IMR-90 (cell line): ENCODE data around the gene SGO2. TPM values are rescaled to one million over a fixed set of nuclear protein-coding genes. Genes with fewer than 3 reads are reported as not detected.

Experiments used
- ATAC-seq: fragments of 200-7000 bp; cut with Tn5 transposase; 2 replicates; pipeline ENCODE4 v1.9.1; 2020; ENCODE audit warnings: low read depth, mild to moderate bottlenecking, moderate library complexity
- BruUV-seq: library from RNA; stranded (reverse); fragments of 400-500 nt; replicated peaks from 2 replicates; lab custom pipeline; 2021; lab: Mats Ljungman, UMichigan
- CTCF ChIA-PET: fragments of 300-600 bp; formaldehyde crosslinking; extraction: SDS; loops from one replicate; lab custom pipeline; 2021; ENCODE audit warnings: antibody characterized with exemption; lab: Yijun Ruan, JAX
- POLR2A ChIA-PET: fragments of 300-600 bp; sonication (Branson Sonifier 250); formaldehyde crosslinking; loops from one replicate; lab custom pipeline; 2022; ENCODE audit warnings: antibody characterized with exemption; ENCODE audit not compliant: unreplicated experiment; lab: Charles Lee
- DNase-seq: peaks from one replicate; pipeline ENCODE4 v3.0.0; 2013
- H2AFZ ChIP-seq: replicated peaks from 2 replicates; pipeline ENCODE3; 2013; ENCODE audit warnings: low read length, mild to moderate bottlenecking; ENCODE audit not compliant: poor library complexity
- H2AK5ac ChIP-seq: 2 replicates; pipeline ENCODE4 v1.6.1; 2013; ENCODE audit warnings: low read depth, low read length, inconsistent platforms
- H2AK9ac ChIP-seq: replicated peaks from 2 replicates; pipeline ENCODE3; 2013; ENCODE audit warnings: mild to moderate bottlenecking, low read depth, low read length, moderate library complexity; ENCODE audit not compliant: poor library complexity
- H2BK120ac ChIP-seq: 2 replicates; pipeline ENCODE4 v1.6.1; 2013; ENCODE audit warnings: low read depth, low read length, inconsistent platforms
- H2BK15ac ChIP-seq: 3 replicates; pipeline ENCODE4 v1.6.1; 2013; ENCODE audit warnings: low read depth, low read length, inconsistent platforms
- H2BK20ac ChIP-seq: 2 replicates; pipeline ENCODE4 v1.6.1; 2013; ENCODE audit warnings: low read depth, mild to moderate bottlenecking, inconsistent platforms, low read length, moderate library complexity
- H2BK5ac ChIP-seq: 2 replicates; pipeline ENCODE4 v1.6.1; 2013; ENCODE audit warnings: mild to moderate bottlenecking, low read depth, low read length, inconsistent platforms; ENCODE audit not compliant: poor library complexity, severe bottlenecking
- H3K14ac ChIP-seq: replicated peaks from 2 replicates; pipeline ENCODE4 v1.6.1; 2013; ENCODE audit warnings: low read depth, low read length, inconsistent platforms
- H3K18ac ChIP-seq: 2 replicates; pipeline ENCODE4 v1.6.1; 2013; ENCODE audit warnings: low read depth, low read length, control low read depth
- H3K23ac ChIP-seq: 2 replicates; pipeline ENCODE4 v1.6.1; 2013; ENCODE audit warnings: low read depth, low read length, inconsistent platforms
- H3K27ac ChIP-seq: 2 replicates; pipeline ENCODE4 v1.5.1; 2013; ENCODE audit warnings: mild to moderate bottlenecking, control low read depth, low read length; ENCODE audit not compliant: insufficient read depth
- H3K27me3 ChIP-seq: 2 replicates; pipeline ENCODE4 v1.6.1; 2013; ENCODE audit warnings: low read length; ENCODE audit not compliant: control insufficient read depth, insufficient read depth
- H3K36me3 ChIP-seq: 2 replicates; pipeline ENCODE4 v1.6.1; 2013; ENCODE audit warnings: low read length, mixed read lengths; ENCODE audit not compliant: control insufficient read depth, insufficient read depth
- H3K4ac ChIP-seq: 2 replicates; pipeline ENCODE4 v1.6.1; 2013; ENCODE audit warnings: low read depth, low read length, inconsistent platforms
- H3K4me1 ChIP-seq: 2 replicates; pipeline ENCODE4 v1.6.1; 2013; ENCODE audit warnings: low read length, mixed read lengths; ENCODE audit not compliant: control insufficient read depth, insufficient read depth
- H3K4me2 ChIP-seq: 2 replicates; pipeline ENCODE4 v1.6.1; 2013; ENCODE audit warnings: low read depth, mild to moderate bottlenecking, control low read depth, low read length, moderate library complexity
- H3K4me3 ChIP-seq: 2 replicates; pipeline ENCODE4 v1.5.1; 2013; ENCODE audit warnings: low read depth, mild to moderate bottlenecking, control low read depth, low read length, moderate library complexity; ENCODE audit not compliant: insufficient read depth
- H3K56ac ChIP-seq: 2 replicates; pipeline ENCODE4 v1.6.1; 2013; ENCODE audit warnings: low read length, inconsistent platforms; ENCODE audit not compliant: insufficient read depth; ENCODE audit errors: extremely low read depth
- H3K79me1 ChIP-seq, 2 experiments: 2 replicates each; pipeline ENCODE4 v1.6.1; 2013; ENCODE audit warnings: low read length in 2 of 2, inconsistent platforms in 1 of 2, low read depth in 1 of 2
- H3K9ac ChIP-seq: 2 replicates; pipeline ENCODE4 v1.6.1; 2013; ENCODE audit warnings: low read depth, low read length, control low read depth
- H3K9me1 ChIP-seq: 2 replicates; pipeline ENCODE4 v1.6.1; 2013; ENCODE audit warnings: low read length, inconsistent platforms; ENCODE audit not compliant: insufficient read depth
- H3K9me3 ChIP-seq: 2 replicates; pipeline ENCODE4 v1.6.1; 2013; ENCODE audit warnings: low read length; ENCODE audit not compliant: control insufficient read depth, insufficient read depth
- H4K20me1 ChIP-seq: 2 replicates; pipeline ENCODE4 v1.6.1; 2013; ENCODE audit warnings: low read length, inconsistent platforms; ENCODE audit not compliant: insufficient read depth
- H4K5ac ChIP-seq: 2 replicates; pipeline ENCODE4 v1.6.1; 2013; ENCODE audit warnings: mild to moderate bottlenecking, low read depth, low read length, control low read depth
- H4K8ac ChIP-seq, 2 experiments: 2 replicates each; pipeline ENCODE4 v1.6.1; 2013; ENCODE audit warnings: low read depth in 2 of 2, low read length in 2 of 2, control low read depth in 1 of 2, inconsistent platforms in 1 of 2
- H4K91ac ChIP-seq: 2 replicates; pipeline ENCODE4 v1.6.1; 2013; ENCODE audit warnings: low read depth, low read length, inconsistent platforms; ENCODE audit not compliant: insufficient read depth
- BHLHE40 ChIP-seq: fragments of 150-350 bp; IDR thresholded peaks from 2 replicates; pipeline ENCODE4 v1.6.1; 2016; ENCODE audit warnings: mild to moderate bottlenecking, low read depth, low read length
- CEBPB ChIP-seq: IDR thresholded peaks from 2 replicates; pipeline ENCODE4 v1.6.1; 2012; ENCODE audit warnings: low read depth, low read length, improper control_type of control experiment
- CTCF ChIP-seq: conservative IDR thresholded peaks from 2 replicates; pipeline ENCODE4 v1.5.1; 2012; ENCODE audit warnings: mild to moderate bottlenecking, low read depth, low read length, improper control_type of control experiment
- ELK1 ChIP-seq: fragments of 150-350 bp; IDR thresholded peaks from 2 replicates; pipeline ENCODE4 v1.6.1; 2016; ENCODE audit warnings: low read depth, mild to moderate bottlenecking, low read length, moderate library complexity, borderline replicate concordance
- FOS ChIP-seq: fragments of 150-350 bp; IDR thresholded peaks from 2 replicates; pipeline ENCODE4 v1.6.1; 2016; ENCODE audit warnings: low read depth, low read length
- MAFK ChIP-seq: IDR thresholded peaks from 2 replicates; pipeline ENCODE4 v1.6.1; 2012; ENCODE audit warnings: low read depth, low read length, improper control_type of control experiment
- MAZ ChIP-seq: IDR thresholded peaks from 2 replicates; pipeline ENCODE4 v1.6.1; 2012; ENCODE audit warnings: low read depth, mild to moderate bottlenecking, low read length, improper control_type of control experiment, moderate library complexity, borderline replicate concordance
- NFE2L2 ChIP-seq: fragments of 150-350 bp; IDR thresholded peaks from 2 replicates; pipeline ENCODE4 v1.6.1; 2016; ENCODE audit warnings: low read depth, mild to moderate bottlenecking, low read length
- RAD21 ChIP-seq: IDR thresholded peaks from 2 replicates; pipeline ENCODE4 v1.6.1; 2012; ENCODE audit warnings: low read length, improper control_type of control experiment
- RCOR1 ChIP-seq: IDR thresholded peaks from 2 replicates; pipeline ENCODE4 v1.6.1; 2012; ENCODE audit warnings: mild to moderate bottlenecking, low read length, improper control_type of control experiment; ENCODE audit not compliant: insufficient replicate concordance
- RFX5 ChIP-seq: IDR thresholded peaks from 2 replicates; pipeline ENCODE4 v1.8.0; 2012; ENCODE audit warnings: low read depth, mild to moderate bottlenecking, low read length, moderate library complexity
- WGBS, 2 experiments: methylation state at CpG; one replicate each; pipeline versions ENCODE4 v1.1.5 to v1.1.7; 2013; ENCODE audit warnings: missing lambda C conversion rate in 2 of 2; ENCODE audit not compliant: insufficient read length in 1 of 2; ENCODE audit errors: extremely low coverage in 2 of 2; 5-methylcytosine and 5-hydroxymethylcytosine counted together
- dilution Hi-C: fragments of 300-500 bp; cut with HindIII; formaldehyde crosslinking; loops from one replicate; pipeline ENCODE4 v1.14.3; 2018; ENCODE audit warnings: low sequenced_read_pairs; ENCODE audit not compliant: unreplicated experiment
- in situ Hi-C: fragments of 300-500 bp; cut with MboI; formaldehyde crosslinking; loops from 3 replicates; pipeline ENCODE4 v1.14.3; 2019; ENCODE audit warnings: low sequenced_read_pairs, inconsistent platforms, mixed read lengths
- intact Hi-C: fragments of 100-400 bp; cut with micrococcal nuclease; formaldehyde crosslinking; loops from 2 replicates; pipeline ENCODE4 v1.10.0; 2022
- polyA plus RNA-seq, 3 experiments: library from polyadenylated mRNA; depleted of rRNA; stranded (reverse); fragments of >200 nt; gene quantifications; 2 replicates each; pipeline ENCODE4 v1.2.3, GENCODE V29; 2012; ENCODE audit warnings: low replicate concordance in 1 of 3
- total RNA-seq: library from RNA; depleted of rRNA; stranded (reverse); fragments of >200 nt; gene quantifications from 2 replicates; pipeline ENCODE4 v1.2.3, GENCODE V29; 2012

The SGO2 gene
- total and polyA plus RNA-seq, 2 of the 4 experiments (the other 2 are of a cell fraction) = 5.4 to 6.3 TPM

GRCh38 chr2:200479692-200480265 lies 46.2 kb upstream of the SGO2 start:
- BruUV-seq = no TSS peak
- intact Hi-C loops = loop anchor here (1.0 to 5.0 kb wide), 3 partner anchors 171 to 232 kb away; no protein-coding TSS in a partner anchor

More at GRCh38 chr2:200479692-200480265, 46.2 kb upstream of the SGO2 start:
- peaks cover 7 to 31% of the 10 kb centered on the region in 2 experiments; a peak in 3 of 4 replicates for H3K79me1 ChIP-seq
- H3K9me3 ChIP-seq = no peaks in the 10 kb centered on the region
- peaks cover 13% of the 10 kb centered on the region for H3K4me1 ChIP-seq
- no peak for TF ChIP-seq CTCF
- TF ChIP-seq MAZ = no peak
- TF ChIP-seq RFX5 = no peak
- TF ChIP-seq FOS = peak; percentile 62
- no peak for TF ChIP-seq NFE2L2
- TF ChIP-seq MAFK = peak; percentile 66
- TF ChIP-seq RCOR1 = no peak
- TF ChIP-seq ELK1 = no peak
- TF ChIP-seq RAD21 = no peak
- TF ChIP-seq CEBPB = peak; percentile 58
- no peak for TF ChIP-seq BHLHE40
- POLR2A ChIA-PET = no interaction called here
- H4K8ac ChIP-seq = peak overlapping the region; percentile 59 to 69
- no peaks in the 10 kb centered on the region for H4K20me1 ChIP-seq
- peak overlapping the region; percentile 88; the same call in 2 of the 3 replicates for H2BK15ac ChIP-seq
- in situ Hi-C loops (loop anchor here (5.0 kb wide), 1 partner anchor 502 kb away; no protein-coding TSS in a partner anchor), dilution Hi-C loops (no loop called here)
- H2BK120ac ChIP-seq = peak overlapping the region; percentile 82
- H3K27ac ChIP-seq = peak overlapping the region; percentile 93
- CTCF ChIA-PET = interaction anchor here (0.6 kb wide), 3 partner anchors 207 to 506 kb away, joined by 3 to 6 read pairs (median 4); no protein-coding TSS in a partner anchor
- 0 out of 2 replicates have a peak overlapping the region, but pooled peaks have one; percentile 6 for H2AK5ac ChIP-seq
- peak overlapping the region; percentile 68 for H3K56ac ChIP-seq
- H2BK5ac ChIP-seq = peak overlapping the region; percentile 89
- H2AFZ ChIP-seq = peak overlapping the region; percentile 24
- 0% methylated on average over 3 of the region's 8 CpGs; no CpG with 5 or more reads in 1 of the 2 experiments for WGBS, 2 experiments
- ATAC-seq = peak; percentile 74
- peaks cover 11% of the 10 kb centered on the region for H3K9me1 ChIP-seq
- peak overlapping the region; percentile 72 for H4K5ac ChIP-seq
- DNase-seq = peak; percentile 87
- H3K18ac ChIP-seq = peak overlapping the region; percentile 90
- H3K4me3 ChIP-seq = no peak overlapping the region
- H3K27me3 ChIP-seq = no peaks in the 10 kb centered on the region
- peak overlapping the region; percentile 13 for H2AK9ac ChIP-seq
- H3K14ac ChIP-seq = peak overlapping the region; percentile 66
- H4K91ac ChIP-seq = peak overlapping the region; percentile 75
- H3K4ac ChIP-seq = peak overlapping the region; percentile 67
- H3K36me3 ChIP-seq = peaks cover 37% of the 10 kb centered on the region
- peak overlapping the region; percentile 38 for H3K4me2 ChIP-seq
- peak overlapping the region; percentile 59 for H3K9ac ChIP-seq
- H2BK20ac ChIP-seq = peak overlapping the region; percentile 61
- H3K23ac ChIP-seq = peak overlapping the region; percentile 36
